Measurements from ENCODE around the gene KLHL36.

Gene KLHL36

GRCh38 chr16:84699712-84700445, 51.6 kb downstream of the KLHL36 start, which contains the start of gene USP10:
Gene USP10, plus strand, starts transcription at chr16:84700000. Its CDS starts 91 bp downstream, at chr16:84700091.
- peak; percentile 90 for DNase-seq

GRCh38 chr16:84700446-84701300, 52.4 kb downstream of the KLHL36 start:
- no peak for DNase-seq

GRCh38 chr16:84703681-84704080, 55.4 kb downstream of the KLHL36 start:
- no peak for DNase-seq

GRCh38 chr16:84704253-84704652, 55.9 kb downstream of the KLHL36 start:
- DNase-seq, result no peak

GRCh38 chr16:84706856-84707255, 58.5 kb downstream of the KLHL36 start:
- DNase-seq, result no peak

- no peak for DNase-seq
Measured at GRCh38 chr16:84709609-84710008, 61.3 kb downstream of the KLHL36 start.

- DNase-seq, result no peak
Measured at GRCh38 chr16:84710686-84711085, 62.4 kb downstream of the KLHL36 start.

All from right hindlimb (tissue), 1 donor.